Activated naive CD4-positive, alpha-beta T cell treated with anti-CD3 and anti-CD28 coated beads for 36 hours (primary cell): ENCODE data around the gene TIPRL. TPM values are rescaled to one million over a fixed set of nuclear protein-coding genes. Genes with fewer than 3 reads are reported as not detected.
"Not testable (repeated sequence)": the region's sequence is repeated elsewhere in the genome, so short reads cannot be mapped to it uniquely, and the experiment has no call there.

Experiments used
- CTCF ChIA-PET: fragments of 350-600 bp; sonication (Branson Sonifier 250); formaldehyde crosslinking; loops from one replicate; lab custom pipeline; 2021; ENCODE audit warnings: antibody characterized with exemption; lab: Charles Lee
- DNase-seq: peaks from one replicate; pipeline ENCODE4 v3.0.0-alpha.2; 2020
- H3K27ac Mint-ChIP-seq: one replicate; pipeline ENCODE4 v1.8.0; 2021; ENCODE audit warnings: mild to moderate bottlenecking, mixed read lengths
- H3K27me3 Mint-ChIP-seq: one replicate; pipeline ENCODE4 v1.8.0; 2021; ENCODE audit warnings: low read depth, mixed read lengths
- H3K36me3 Mint-ChIP-seq: one replicate; pipeline ENCODE4 v1.8.0; 2021; ENCODE audit warnings: low read depth, mixed read lengths
- H3K4me1 Mint-ChIP-seq: one replicate; pipeline ENCODE4 v1.8.0; 2021; ENCODE audit warnings: low read depth, mixed read lengths
- H3K4me3 Mint-ChIP-seq: one replicate; pipeline ENCODE4 v1.8.0; 2021; ENCODE audit warnings: mild to moderate bottlenecking, moderate library complexity, mixed read lengths
- H3K9me3 Mint-ChIP-seq: one replicate; pipeline ENCODE4 v1.8.0; 2021; ENCODE audit warnings: mixed read lengths
- intact Hi-C: fragments of 100-400 bp; cut with micrococcal nuclease; formaldehyde crosslinking; loops from one replicate; pipeline ENCODE4 v1.15.1; 2023
- total RNA-seq, 2 experiments: library from RNA; stranded (reverse); gene quantifications; one replicate each; pipeline ENCODE4 v1.2.3, GENCODE V29; 2021

The TIPRL gene
- total RNA-seq, 2 experiments from 2014 or later: 76.7 to 81.3 TPM

- CTCF ChIA-PET: interaction anchor here (0.7 to 1.7 kb wide), 3 partner anchors 45 to 603 kb away, joined by 3 to 4 read pairs (median 3); no protein-coding TSS in a partner anchor
- no peak overlapping the region for H3K27ac Mint-ChIP-seq
- intact Hi-C loops: no loop called here
- peaks cover 33% of the 10 kb centered on the region for H3K36me3 Mint-ChIP-seq
- H3K4me1 Mint-ChIP-seq: no peaks in the 10 kb centered on the region
- H3K4me3 Mint-ChIP-seq: no peak overlapping the region
- H3K27me3 Mint-ChIP-seq: no peaks in the 10 kb centered on the region
- no peaks in the 10 kb centered on the region for H3K9me3 Mint-ChIP-seq
- no peak for DNase-seq
Observed at GRCh38 chr1:168190403-168190802, 11.6 kb downstream of the TIPRL start.

GRCh38 chr1:168195199-168196135 lies 16.7 kb downstream of the TIPRL start:
- Mint-ChIP-seq H3K4me3 (no peak overlapping the region), H3K9me3 (no peaks in the 10 kb centered on the region), H3K27ac (no peak overlapping the region), H3K27me3 (no peaks in the 10 kb centered on the region), H3K4me1 (peaks cover 5% of the 10 kb centered on the region), H3K36me3 (peaks cover 38% of the 10 kb centered on the region)
- intact Hi-C loops: no loop called here
- DNase-seq: no peak
- CTCF ChIA-PET: no interaction called here

GRCh38 chr1:168199056-168199455 lies 20.3 kb downstream of the TIPRL start:
- DNase-seq: no peak
- Mint-ChIP-seq H3K36me3 (peaks cover 45% of the 10 kb centered on the region), H3K27ac (no peak overlapping the region), H3K4me1 (peaks cover 5% of the 10 kb centered on the region), H3K27me3 (no peaks in the 10 kb centered on the region), H3K9me3 (no peaks in the 10 kb centered on the region), H3K4me3 (no peak overlapping the region)
- intact Hi-C loops: no loop called here
- CTCF ChIA-PET: no interaction called here

GRCh38 chr1:168202941-168203654 lies 24.3 kb downstream of the TIPRL start:
- intact Hi-C loops: no loop called here
- Mint-ChIP-seq H3K4me1 (peaks cover 5% of the 10 kb centered on the region), H3K9me3 (peaks cover 2% of the 10 kb centered on the region), H3K4me3 (no peak overlapping the region), H3K27me3 (no peaks in the 10 kb centered on the region), H3K36me3 (peaks cover 44% of the 10 kb centered on the region), H3K27ac (no peak overlapping the region)
- no peak for DNase-seq
- CTCF ChIA-PET: no interaction called here

GRCh38 chr1:168206111-168206510 lies 27.3 kb downstream of the TIPRL start:
- H3K27me3 Mint-ChIP-seq: no peaks in the 10 kb centered on the region
- H3K4me1 Mint-ChIP-seq: no peaks in the 10 kb centered on the region
- H3K9me3 Mint-ChIP-seq: peaks cover 5% of the 10 kb centered on the region
- peaks cover 29% of the 10 kb centered on the region for H3K36me3 Mint-ChIP-seq
- CTCF ChIA-PET: interaction anchor here (0.6 kb wide), 2 partner anchors 140 to 716 kb away, joined by 3 to 4 read pairs; no protein-coding TSS in a partner anchor
- intact Hi-C loops: no loop called here
- DNase-seq: no peak
- no peak overlapping the region for H3K27ac Mint-ChIP-seq
- no peak overlapping the region for H3K4me3 Mint-ChIP-seq

- CTCF ChIA-PET, H3K27ac Mint-ChIP-seq, H3K9me3 Mint-ChIP-seq, H3K27me3 Mint-ChIP-seq, H3K4me3 Mint-ChIP-seq, DNase-seq, intact Hi-C loops, H3K4me1 Mint-ChIP-seq: not testable (repeated sequence)
- peaks cover 21% of the 10 kb centered on the region for H3K36me3 Mint-ChIP-seq
Observed at GRCh38 chr1:168207673-168208072, 28.9 kb downstream of the TIPRL start.

GRCh38 chr1:168210312-168210711 lies 31.6 kb downstream of the TIPRL start:
- CTCF ChIA-PET: no interaction called here
- H3K27me3 Mint-ChIP-seq: no peaks in the 10 kb centered on the region
- intact Hi-C loops: no loop called here

GRCh38 chr1:168213349-168213748 lies 34.6 kb downstream of the TIPRL start:
- DNase-seq: no peak
- H3K9me3 Mint-ChIP-seq: peaks cover 13% of the 10 kb centered on the region
- H3K27ac Mint-ChIP-seq: no peak overlapping the region
- no peaks in the 10 kb centered on the region for H3K27me3 Mint-ChIP-seq
- intact Hi-C loops: no loop called here
- CTCF ChIA-PET: no interaction called here
- H3K4me3 Mint-ChIP-seq: no peak overlapping the region
- H3K4me1 Mint-ChIP-seq: no peaks in the 10 kb centered on the region
- H3K36me3 Mint-ChIP-seq: peaks cover 6% of the 10 kb centered on the region

More at GRCh38 chr1:168210312-168210711, 31.6 kb downstream of the TIPRL start:
- Mint-ChIP-seq H3K4me1 (no peaks in the 10 kb centered on the region), H3K27ac (no peak overlapping the region), H3K4me3 (no peak overlapping the region), H3K36me3 (peaks cover 6% of the 10 kb centered on the region), H3K9me3 (peaks cover 13% of the 10 kb centered on the region)
- no peak for DNase-seq

- CTCF ChIA-PET: no interaction called here
- peaks cover 2% of the 10 kb centered on the region for H3K36me3 Mint-ChIP-seq
Observed at GRCh38 chr1:168216171-168216570, 37.4 kb downstream of the TIPRL start.

GRCh38 chr1:168217664-168218063 lies 38.9 kb downstream of the TIPRL start:
- no peak for DNase-seq
- intact Hi-C loops: no loop called here
- Mint-ChIP-seq H3K36me3 (no peaks in the 10 kb centered on the region), H3K4me3 (no peak overlapping the region), H3K9me3 (peaks cover 5% of the 10 kb centered on the region), H3K27me3 (no peaks in the 10 kb centered on the region), H3K27ac (no peak overlapping the region), H3K4me1 (peaks cover 6% of the 10 kb centered on the region)
- CTCF ChIA-PET: interaction anchor here (1.2 kb wide), 2 partner anchors 18 to 136 kb away, joined by 4 to 5 read pairs; no protein-coding TSS in a partner anchor

More at GRCh38 chr1:168216171-168216570, 37.4 kb downstream of the TIPRL start:
- Mint-ChIP-seq H3K4me1 (peaks cover 6% of the 10 kb centered on the region), H3K9me3 (peaks cover 9% of the 10 kb centered on the region), H3K27ac (no peak overlapping the region), H3K4me3 (no peak overlapping the region), H3K27me3 (no peaks in the 10 kb centered on the region)
- no peak for DNase-seq
- intact Hi-C loops: no loop called here

- peaks cover 6% of the 10 kb centered on the region for H3K4me1 Mint-ChIP-seq
- H3K9me3 Mint-ChIP-seq: no peaks in the 10 kb centered on the region
- no peaks in the 10 kb centered on the region for H3K36me3 Mint-ChIP-seq
- intact Hi-C loops: no loop called here
- H3K27ac Mint-ChIP-seq: no peak overlapping the region
- no peak for DNase-seq
- H3K4me3 Mint-ChIP-seq: no peak overlapping the region
- CTCF ChIA-PET: interaction anchor here (1.2 kb wide), 1 partner anchor 137 kb away, joined by 5 read pairs; no protein-coding TSS in a partner anchor
- peaks cover 2% of the 10 kb centered on the region for H3K27me3 Mint-ChIP-seq
Observed at GRCh38 chr1:168218658-168219057, 39.9 kb downstream of the TIPRL start.

GRCh38 chr1:168220470-168220871 lies 41.7 kb downstream of the TIPRL start:
- H3K4me1 Mint-ChIP-seq: peaks cover 17% of the 10 kb centered on the region
- peaks cover 2% of the 10 kb centered on the region for H3K27me3 Mint-ChIP-seq
- H3K36me3 Mint-ChIP-seq: no peaks in the 10 kb centered on the region
- CTCF ChIA-PET: interaction anchor here (1.1 kb wide), 1 partner anchor 29 kb away, joined by 3 read pairs; no protein-coding TSS in a partner anchor
- H3K9me3 Mint-ChIP-seq: no peaks in the 10 kb centered on the region
- intact Hi-C loops: no loop called here
- no peak overlapping the region for H3K27ac Mint-ChIP-seq
- DNase-seq: peak; percentile 43
- H3K4me3 Mint-ChIP-seq: peak overlapping the region; percentile 8
